ENCODE results near the gene DTWD1. TPM values are rescaled to one million over a fixed set of nuclear protein-coding genes. Genes with fewer than 3 reads are reported as not detected.

DTWD1 gene
- total RNA-seq, 1 experiment from 2014 or later = 32.5 TPM

DNA sequence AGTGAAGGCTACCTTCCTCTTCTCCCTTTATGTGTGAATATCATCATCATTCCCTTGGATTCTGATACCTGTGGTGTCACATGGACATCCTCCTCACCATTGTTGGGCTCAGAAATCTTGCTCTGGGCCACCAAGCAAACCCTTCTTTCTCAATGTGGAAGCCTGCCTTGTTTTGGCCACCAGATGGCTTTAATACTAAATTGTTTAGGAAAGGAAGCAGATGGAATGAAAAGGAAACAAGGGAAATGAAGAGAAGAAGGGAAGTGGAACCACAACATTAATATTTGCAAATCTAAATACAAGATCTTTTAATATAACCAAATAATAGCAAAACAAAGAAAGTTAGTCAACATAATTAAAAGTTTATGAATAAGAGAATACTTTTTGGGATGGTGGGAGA, 14.3 kb upstream of the DTWD1 start:
- CTCF ChIA-PET = no interaction called here
- no peak for DNase-seq (ENCODE audit: low spot score)
- POLR2A ChIA-PET = no interaction called here
- Mint-ChIP-seq H3K9me3 (peaks cover 20% of the 10 kb centered on the region), H3K4me1 (peaks cover 5% of the 10 kb centered on the region), H3K36me3 (peaks cover 5% of the 10 kb centered on the region; the same call in 1 of the 2 replicates), H3K27me3 (ENCODE audit: low read depth) (no peaks in the 10 kb centered on the region; the same call in 1 of the 2 replicates), H3K27ac (no peak overlapping the region), H3K4me3 (no peak overlapping the region)
- ATAC-seq = 0 out of 2 replicates have a peak, but pooled peaks have one; percentile 41
- TF ChIP-seq, protein P1, sequence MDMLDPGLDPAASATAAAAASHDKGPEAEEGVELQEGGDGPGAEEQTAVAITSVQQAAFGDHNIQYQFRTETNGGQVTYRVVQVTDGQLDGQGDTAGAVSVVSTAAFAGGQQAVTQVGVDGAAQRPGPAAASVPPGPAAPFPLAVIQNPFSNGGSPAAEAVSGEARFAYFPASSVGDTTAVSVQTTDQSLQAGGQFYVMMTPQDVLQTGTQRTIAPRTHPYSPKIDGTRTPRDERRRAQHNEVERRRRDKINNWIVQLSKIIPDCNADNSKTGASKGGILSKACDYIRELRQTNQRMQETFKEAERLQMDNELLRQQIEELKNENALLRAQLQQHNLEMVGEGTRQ (CRISPR knock-in tag; IDR thresholded peaks at IDR 0.05) = no peak
- TF ChIP-seq GTF2I (CRISPR knock-in tag; conservative IDR thresholded peaks at IDR 0.05) (no peak), FOXK1 (CRISPR knock-in tag; IDR thresholded peaks at IDR 0.05) (no peak), TP53 (CRISPR knock-in tag; IDR thresholded peaks at IDR 0.05) (no peak), HMGA2 (CRISPR knock-in tag; IDR thresholded peaks at IDR 0.05) (no peak), MYBL2 (CRISPR knock-in tag; IDR thresholded peaks at IDR 0.05) (no peak), ZNF138 (CRISPR knock-in tag; conservative IDR thresholded peaks at IDR 0.05) (no peak), JAZF1 (CRISPR knock-in tag; IDR thresholded peaks at IDR 0.05) (no peak), ZNF396 (CRISPR knock-in tag; IDR thresholded peaks at IDR 0.05; ENCODE audit: borderline replicate concordance) (no peak), ZNF219 (CRISPR knock-in tag; IDR thresholded peaks at IDR 0.05; ENCODE audit: borderline replicate concordance) (no peak), KAT7 (CRISPR knock-in tag; IDR thresholded peaks at IDR 0.05; ENCODE audit: borderline replicate concordance) (no peak), RORB (CRISPR knock-in tag; IDR thresholded peaks at IDR 0.05) (no peak), OVOL2 (CRISPR knock-in tag; IDR thresholded peaks at IDR 0.05; ENCODE audit: borderline replicate concordance) (no peak)
- TF ChIP-seq, protein P2, sequence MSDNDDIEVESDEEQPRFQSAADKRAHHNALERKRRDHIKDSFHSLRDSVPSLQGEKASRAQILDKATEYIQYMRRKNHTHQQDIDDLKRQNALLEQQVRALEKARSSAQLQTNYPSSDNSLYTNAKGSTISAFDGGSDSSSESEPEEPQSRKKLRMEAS (CRISPR knock-in tag; IDR thresholded peaks at IDR 0.05) = no peak
- TF ChIP-seq, protein P3, sequence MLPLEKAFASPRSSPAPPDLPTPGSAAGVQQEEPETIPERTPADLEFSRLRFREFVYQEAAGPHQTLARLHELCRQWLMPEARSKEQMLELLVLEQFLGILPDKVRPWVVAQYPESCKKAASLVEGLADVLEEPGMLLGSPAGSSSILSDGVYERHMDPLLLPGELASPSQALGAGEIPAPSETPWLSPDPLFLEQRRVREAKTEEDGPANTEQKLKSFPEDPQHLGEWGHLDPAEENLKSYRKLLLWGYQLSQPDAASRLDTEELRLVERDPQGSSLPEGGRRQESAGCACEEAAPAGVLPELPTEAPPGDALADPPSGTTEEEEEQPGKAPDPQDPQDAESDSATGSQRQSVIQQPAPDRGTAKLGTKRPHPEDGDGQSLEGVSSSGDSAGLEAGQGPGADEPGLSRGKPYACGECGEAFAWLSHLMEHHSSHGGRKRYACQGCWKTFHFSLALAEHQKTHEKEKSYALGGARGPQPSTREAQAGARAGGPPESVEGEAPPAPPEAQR (CRISPR knock-in tag; IDR thresholded peaks at IDR 0.05) = no peak
- TF ChIP-seq, protein P4, sequence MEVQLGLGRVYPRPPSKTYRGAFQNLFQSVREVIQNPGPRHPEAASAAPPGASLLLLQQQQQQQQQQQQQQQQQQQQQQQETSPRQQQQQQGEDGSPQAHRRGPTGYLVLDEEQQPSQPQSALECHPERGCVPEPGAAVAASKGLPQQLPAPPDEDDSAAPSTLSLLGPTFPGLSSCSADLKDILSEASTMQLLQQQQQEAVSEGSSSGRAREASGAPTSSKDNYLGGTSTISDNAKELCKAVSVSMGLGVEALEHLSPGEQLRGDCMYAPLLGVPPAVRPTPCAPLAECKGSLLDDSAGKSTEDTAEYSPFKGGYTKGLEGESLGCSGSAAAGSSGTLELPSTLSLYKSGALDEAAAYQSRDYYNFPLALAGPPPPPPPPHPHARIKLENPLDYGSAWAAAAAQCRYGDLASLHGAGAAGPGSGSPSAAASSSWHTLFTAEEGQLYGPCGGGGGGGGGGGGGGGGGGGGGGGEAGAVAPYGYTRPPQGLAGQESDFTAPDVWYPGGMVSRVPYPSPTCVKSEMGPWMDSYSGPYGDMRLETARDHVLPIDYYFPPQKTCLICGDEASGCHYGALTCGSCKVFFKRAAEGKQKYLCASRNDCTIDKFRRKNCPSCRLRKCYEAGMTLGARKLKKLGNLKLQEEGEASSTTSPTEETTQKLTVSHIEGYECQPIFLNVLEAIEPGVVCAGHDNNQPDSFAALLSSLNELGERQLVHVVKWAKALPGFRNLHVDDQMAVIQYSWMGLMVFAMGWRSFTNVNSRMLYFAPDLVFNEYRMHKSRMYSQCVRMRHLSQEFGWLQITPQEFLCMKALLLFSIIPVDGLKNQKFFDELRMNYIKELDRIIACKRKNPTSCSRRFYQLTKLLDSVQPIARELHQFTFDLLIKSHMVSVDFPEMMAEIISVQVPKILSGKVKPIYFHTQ (CRISPR knock-in tag; IDR thresholded peaks at IDR 0.05) = no peak
- TF ChIP-seq, protein P5, sequence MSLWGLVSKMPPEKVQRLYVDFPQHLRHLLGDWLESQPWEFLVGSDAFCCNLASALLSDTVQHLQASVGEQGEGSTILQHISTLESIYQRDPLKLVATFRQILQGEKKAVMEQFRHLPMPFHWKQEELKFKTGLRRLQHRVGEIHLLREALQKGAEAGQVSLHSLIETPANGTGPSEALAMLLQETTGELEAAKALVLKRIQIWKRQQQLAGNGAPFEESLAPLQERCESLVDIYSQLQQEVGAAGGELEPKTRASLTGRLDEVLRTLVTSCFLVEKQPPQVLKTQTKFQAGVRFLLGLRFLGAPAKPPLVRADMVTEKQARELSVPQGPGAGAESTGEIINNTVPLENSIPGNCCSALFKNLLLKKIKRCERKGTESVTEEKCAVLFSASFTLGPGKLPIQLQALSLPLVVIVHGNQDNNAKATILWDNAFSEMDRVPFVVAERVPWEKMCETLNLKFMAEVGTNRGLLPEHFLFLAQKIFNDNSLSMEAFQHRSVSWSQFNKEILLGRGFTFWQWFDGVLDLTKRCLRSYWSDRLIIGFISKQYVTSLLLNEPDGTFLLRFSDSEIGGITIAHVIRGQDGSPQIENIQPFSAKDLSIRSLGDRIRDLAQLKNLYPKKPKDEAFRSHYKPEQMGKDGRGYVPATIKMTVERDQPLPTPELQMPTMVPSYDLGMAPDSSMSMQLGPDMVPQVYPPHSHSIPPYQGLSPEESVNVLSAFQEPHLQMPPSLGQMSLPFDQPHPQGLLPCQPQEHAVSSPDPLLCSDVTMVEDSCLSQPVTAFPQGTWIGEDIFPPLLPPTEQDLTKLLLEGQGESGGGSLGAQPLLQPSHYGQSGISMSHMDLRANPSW (CRISPR knock-in tag; conservative IDR thresholded peaks at IDR 0.05; ENCODE audit: low read depth) = no peak
- TF ChIP-seq, protein P6, sequence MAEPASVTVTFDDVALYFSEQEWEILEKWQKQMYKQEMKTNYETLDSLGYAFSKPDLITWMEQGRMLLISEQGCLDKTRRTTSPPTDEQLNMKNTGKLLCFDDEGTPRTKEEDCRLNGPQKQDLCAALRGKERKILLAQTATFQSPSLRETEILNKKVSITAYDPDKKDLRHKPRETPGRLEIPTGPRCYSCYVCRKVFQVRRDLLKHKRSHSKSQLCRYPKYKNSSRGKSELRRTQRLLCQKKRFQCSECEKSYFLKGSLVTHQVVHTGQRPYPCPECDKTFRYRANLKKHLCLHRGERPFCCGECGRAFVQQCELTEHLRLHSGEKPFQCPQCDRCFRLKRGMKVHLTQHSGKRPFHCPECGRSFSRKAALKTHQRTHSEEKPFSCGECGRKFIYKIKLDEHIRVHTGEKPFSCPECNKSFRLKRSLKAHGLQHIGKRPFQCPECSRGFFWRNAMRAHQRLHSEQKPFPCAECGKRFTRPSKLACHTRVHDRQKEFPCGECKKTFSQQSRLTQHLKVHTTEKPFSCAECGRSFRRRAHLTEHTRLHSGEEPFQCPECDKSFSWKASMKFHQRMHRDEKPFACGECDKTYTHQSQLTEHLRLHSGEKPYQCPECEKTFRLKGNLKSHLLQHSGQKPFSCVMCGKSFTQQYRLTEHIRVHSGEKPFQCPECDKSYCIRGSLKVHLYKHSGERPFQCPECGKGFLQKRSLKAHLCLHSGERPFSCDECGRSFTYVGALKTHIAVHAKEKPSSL (CRISPR knock-in tag; conservative IDR thresholded peaks at IDR 0.05) = no peak
- TF ChIP-seq, protein P7, sequence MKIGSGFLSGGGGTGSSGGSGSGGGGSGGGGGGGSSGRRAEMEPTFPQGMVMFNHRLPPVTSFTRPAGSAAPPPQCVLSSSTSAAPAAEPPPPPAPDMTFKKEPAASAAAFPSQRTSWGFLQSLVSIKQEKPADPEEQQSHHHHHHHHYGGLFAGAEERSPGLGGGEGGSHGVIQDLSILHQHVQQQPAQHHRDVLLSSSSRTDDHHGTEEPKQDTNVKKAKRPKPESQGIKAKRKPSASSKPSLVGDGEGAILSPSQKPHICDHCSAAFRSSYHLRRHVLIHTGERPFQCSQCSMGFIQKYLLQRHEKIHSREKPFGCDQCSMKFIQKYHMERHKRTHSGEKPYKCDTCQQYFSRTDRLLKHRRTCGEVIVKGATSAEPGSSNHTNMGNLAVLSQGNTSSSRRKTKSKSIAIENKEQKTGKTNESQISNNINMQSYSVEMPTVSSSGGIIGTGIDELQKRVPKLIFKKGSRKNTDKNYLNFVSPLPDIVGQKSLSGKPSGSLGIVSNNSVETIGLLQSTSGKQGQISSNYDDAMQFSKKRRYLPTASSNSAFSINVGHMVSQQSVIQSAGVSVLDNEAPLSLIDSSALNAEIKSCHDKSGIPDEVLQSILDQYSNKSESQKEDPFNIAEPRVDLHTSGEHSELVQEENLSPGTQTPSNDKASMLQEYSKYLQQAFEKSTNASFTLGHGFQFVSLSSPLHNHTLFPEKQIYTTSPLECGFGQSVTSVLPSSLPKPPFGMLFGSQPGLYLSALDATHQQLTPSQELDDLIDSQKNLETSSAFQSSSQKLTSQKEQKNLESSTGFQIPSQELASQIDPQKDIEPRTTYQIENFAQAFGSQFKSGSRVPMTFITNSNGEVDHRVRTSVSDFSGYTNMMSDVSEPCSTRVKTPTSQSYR (CRISPR knock-in tag; IDR thresholded peaks at IDR 0.05) = no peak
- TF ChIP-seq, protein P8, sequence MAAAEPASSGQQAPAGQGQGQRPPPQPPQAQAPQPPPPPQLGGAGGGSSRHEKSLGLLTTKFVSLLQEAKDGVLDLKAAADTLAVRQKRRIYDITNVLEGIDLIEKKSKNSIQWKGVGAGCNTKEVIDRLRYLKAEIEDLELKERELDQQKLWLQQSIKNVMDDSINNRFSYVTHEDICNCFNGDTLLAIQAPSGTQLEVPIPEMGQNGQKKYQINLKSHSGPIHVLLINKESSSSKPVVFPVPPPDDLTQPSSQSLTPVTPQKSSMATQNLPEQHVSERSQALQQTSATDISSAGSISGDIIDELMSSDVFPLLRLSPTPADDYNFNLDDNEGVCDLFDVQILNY (CRISPR knock-in tag; IDR thresholded peaks at IDR 0.05) = no peak

All from WTC11 (cell line).